WERI-Rb-1 (cell line): Measurements from ENCODE around the gene FRMD4B.
"Not testable (repeated sequence)": the region's sequence is repeated elsewhere in the genome, so short reads cannot be mapped to it uniquely, and the experiment has no call there.

ENCODE experiments used
- DNase-seq: peaks from one replicate; pipeline ENCODE4 v3.0.0-alpha.2; 2020
- H3K27ac ChIP-seq: fragments of 250-450 bp; sonication (Bioruptor Pico); 2 replicates; pipeline ENCODE4 v1.5.1; 2020; ENCODE audit warnings: mild to moderate bottlenecking, moderate library complexity
- H3K27me3 ChIP-seq: fragments of 250-450 bp; sonication (Bioruptor Pico); 2 replicates; pipeline ENCODE4 v1.5.1; 2021; ENCODE audit warnings: mild to moderate bottlenecking, low read depth, moderate library complexity; ENCODE audit not compliant: insufficient read depth, severe bottlenecking
- H3K36me3 ChIP-seq: fragments of 250-450 bp; sonication (Bioruptor Pico); 2 replicates; pipeline ENCODE4 v1.5.1; 2020; ENCODE audit warnings: mild to moderate bottlenecking, moderate library complexity
- H3K4me3 ChIP-seq: 2 replicates; pipeline ENCODE4 v1.5.1; 2011; ENCODE audit warnings: low read depth, mild to moderate bottlenecking, control low read depth, low read length
- H3K9me3 ChIP-seq: fragments of 250-450 bp; sonication (Bioruptor Pico); 2 replicates; pipeline ENCODE4 v1.5.1; 2021; ENCODE audit warnings: mild to moderate bottlenecking, moderate library complexity; ENCODE audit not compliant: severe bottlenecking
- TF ChIP-seq, protein P1 (sequence below): IDR thresholded peaks from 2 replicates; pipeline ENCODE4 v1.5.1; 2011; ENCODE audit warnings: low read depth, mild to moderate bottlenecking, control low read depth, inconsistent platforms, low read length

FRMD4B gene

DNA sequence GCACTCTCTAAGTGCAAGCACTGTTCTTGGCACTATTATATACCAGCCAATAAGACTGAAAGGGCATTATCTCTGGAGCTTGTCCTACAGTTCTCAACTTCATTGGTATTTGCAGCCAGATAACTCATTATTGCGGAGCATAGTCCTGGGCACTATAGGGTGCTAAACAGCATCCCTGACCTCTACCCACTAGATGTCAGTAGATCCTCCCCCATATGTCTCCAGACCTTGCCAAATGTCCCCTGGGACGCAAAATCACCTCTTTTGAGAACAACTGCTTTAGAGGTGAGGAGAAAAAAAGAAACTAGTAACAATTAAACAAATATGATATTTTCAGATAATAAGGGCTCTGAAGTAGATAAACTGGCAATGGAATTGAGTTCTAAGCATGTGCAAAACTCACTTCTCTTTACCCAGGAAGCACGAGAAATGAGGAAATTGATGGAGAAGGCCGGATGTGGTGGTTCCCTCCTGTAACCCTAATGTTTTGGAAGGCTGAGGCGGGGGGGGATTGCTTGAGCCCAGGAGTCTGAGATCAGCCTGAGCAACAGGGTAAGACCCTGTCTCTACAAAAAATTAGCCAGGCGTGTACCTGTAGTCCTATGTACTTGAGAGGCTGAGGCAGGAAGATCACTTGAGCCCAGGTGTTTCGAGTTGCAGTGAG, 61.4 kb downstream of the FRMD4B start:
- Histone ChIP-seq H3K27me3 (no peaks in the 10 kb centered on the region), H3K27ac (no peak overlapping the region), H3K9me3 (no peaks in the 10 kb centered on the region), H3K36me3 (no peaks in the 10 kb centered on the region), H3K4me3 (no peak overlapping the region)
- TF ChIP-seq, protein P1, sequence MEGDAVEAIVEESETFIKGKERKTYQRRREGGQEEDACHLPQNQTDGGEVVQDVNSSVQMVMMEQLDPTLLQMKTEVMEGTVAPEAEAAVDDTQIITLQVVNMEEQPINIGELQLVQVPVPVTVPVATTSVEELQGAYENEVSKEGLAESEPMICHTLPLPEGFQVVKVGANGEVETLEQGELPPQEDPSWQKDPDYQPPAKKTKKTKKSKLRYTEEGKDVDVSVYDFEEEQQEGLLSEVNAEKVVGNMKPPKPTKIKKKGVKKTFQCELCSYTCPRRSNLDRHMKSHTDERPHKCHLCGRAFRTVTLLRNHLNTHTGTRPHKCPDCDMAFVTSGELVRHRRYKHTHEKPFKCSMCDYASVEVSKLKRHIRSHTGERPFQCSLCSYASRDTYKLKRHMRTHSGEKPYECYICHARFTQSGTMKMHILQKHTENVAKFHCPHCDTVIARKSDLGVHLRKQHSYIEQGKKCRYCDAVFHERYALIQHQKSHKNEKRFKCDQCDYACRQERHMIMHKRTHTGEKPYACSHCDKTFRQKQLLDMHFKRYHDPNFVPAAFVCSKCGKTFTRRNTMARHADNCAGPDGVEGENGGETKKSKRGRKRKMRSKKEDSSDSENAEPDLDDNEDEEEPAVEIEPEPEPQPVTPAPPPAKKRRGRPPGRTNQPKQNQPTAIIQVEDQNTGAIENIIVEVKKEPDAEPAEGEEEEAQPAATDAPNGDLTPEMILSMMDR = peak; percentile 70
- peak; percentile 37 for DNase-seq

DNA sequence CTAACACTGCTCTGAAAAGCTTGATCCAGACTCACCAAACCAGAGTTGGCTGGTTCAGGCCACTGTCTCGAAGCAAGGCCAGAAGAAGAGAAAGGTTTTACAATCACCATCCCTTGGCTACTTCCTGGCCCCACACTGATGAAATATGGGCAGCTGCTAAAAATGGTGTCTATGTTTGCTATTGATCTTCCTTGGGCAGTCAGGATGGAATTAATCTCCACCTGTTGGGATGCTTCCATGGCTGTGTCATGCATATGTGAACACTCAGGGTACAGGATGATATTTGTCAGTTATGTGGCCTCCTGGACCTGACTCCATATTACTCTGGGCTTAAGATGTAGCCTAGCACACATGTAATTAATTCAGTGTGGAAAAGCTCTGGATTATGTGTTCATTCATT, 61.9 kb downstream of the FRMD4B start:
- Histone ChIP-seq H3K4me3 (no peak overlapping the region), H3K27ac (no peak overlapping the region), H3K36me3 (no peaks in the 10 kb centered on the region), H3K27me3 (no peaks in the 10 kb centered on the region), H3K9me3 (no peaks in the 10 kb centered on the region)
- no peak for DNase-seq
- TF ChIP-seq, protein P1 = no peak

DNA sequence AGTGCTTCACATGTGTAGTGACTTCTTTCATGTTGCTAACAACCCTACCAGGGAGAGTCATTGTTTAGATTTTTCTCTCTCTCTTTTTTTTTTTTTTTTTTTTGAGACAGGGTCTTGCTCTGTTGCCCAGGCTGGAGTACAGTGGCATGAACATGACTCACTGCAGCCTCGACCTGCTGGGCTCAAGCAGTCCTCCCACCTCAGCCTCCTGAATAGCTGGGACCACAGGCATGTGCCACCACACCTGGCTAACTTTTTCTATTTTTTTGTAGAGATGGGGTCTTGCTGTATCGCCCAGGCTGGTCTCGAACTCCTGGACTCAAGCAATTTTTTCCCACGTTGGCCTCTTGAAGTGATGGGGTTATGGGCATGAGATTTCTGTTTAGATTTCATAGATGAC, 63.4 kb downstream of the FRMD4B start:
- H3K36me3 ChIP-seq, DNase-seq, H3K4me3 ChIP-seq, H3K9me3 ChIP-seq, H3K27me3 ChIP-seq, H3K27ac ChIP-seq: not testable (repeated sequence)

DNA sequence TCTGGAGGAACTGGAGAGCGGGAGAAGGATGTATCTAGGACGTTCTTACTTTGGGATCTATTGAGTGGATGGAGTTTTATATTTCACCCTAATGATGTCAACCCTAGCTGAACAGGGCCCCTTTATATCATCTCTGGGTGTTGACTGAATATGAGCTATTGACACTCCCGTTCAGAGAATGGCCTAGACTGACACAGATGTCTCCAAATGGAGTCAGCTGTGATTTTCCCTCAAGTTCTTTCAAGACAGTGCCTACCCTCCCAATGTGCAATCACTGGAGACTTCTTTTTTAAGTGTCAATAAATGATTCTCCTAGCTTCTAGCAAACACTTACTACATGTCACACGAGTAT, 63.8 kb downstream of the FRMD4B start:
- Histone ChIP-seq H3K27me3 (no peaks in the 10 kb centered on the region), H3K4me3 (no peak overlapping the region), H3K27ac (no peak overlapping the region), H3K36me3 (no peaks in the 10 kb centered on the region), H3K9me3 (no peaks in the 10 kb centered on the region)
- TF ChIP-seq, protein P1 = no peak
- no peak for DNase-seq

DNA sequence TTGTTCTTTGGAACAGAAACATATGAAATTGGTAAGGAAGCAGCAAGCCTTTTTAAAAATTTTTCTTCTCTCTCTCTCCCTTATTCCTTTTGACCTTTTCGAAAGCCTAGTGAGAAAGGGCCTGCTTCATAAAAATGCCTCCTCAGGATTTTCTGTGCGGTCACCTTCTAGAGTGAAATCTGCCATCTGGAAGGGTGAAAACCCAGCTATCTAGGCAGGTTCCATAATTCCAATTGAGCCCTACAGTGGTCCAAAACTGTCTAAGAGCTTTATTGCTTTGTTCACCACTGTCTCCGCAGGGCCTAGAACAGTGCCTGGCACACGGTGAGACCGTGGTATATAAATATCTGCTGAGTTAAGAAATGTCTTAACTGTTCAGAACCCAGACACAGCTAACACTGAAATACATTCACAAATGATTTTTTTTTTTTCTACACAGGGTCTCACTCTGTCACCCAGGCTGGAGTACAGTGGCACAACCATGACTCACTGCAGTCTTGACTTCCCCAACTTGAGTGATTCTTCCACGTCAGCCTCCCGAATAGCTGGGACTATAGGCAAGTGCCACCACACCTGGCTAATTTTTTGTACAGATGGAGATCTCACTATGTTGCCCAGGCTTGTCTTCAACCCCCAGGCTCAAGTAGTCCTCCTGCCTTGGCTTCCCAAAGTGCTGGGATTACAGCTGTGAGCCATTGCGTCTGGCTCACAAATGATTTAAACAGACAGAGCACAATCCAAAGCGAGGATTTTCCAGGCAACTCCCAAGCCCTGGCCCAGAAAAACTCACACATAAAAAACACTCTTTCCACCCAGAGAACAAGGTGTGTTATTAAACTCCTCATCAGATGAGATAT, 64.4 kb downstream of the FRMD4B start:
- no peak overlapping the region for H3K27ac ChIP-seq
- no peak for DNase-seq
- TF ChIP-seq, protein P1 = no peak

DNA sequence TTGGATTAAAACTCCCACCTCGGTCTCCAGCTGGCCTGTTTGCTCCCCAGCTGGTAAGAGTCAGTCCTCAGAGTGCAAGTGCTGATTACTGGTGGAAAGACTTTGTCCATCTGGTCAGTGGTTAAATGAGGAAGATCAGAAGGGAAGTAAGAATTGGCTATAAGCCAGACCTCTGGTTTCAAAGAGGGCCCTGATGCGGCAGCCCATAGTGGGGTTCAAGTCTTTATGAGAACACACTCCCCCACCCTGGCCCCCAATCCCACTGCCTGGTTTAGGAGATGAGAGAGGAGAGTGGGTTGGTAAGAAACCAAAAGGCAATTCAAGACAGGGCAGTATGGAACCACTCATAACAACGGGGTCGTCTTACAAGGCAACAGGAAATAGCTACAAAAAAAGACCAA, 65.0 kb downstream of the FRMD4B start:
- H3K9me3 ChIP-seq = no peaks in the 10 kb centered on the region
- H3K4me3 ChIP-seq = no peak overlapping the region
- H3K27ac ChIP-seq = no peak overlapping the region
- TF ChIP-seq, protein P1 = no peak
- no peaks in the 10 kb centered on the region for H3K27me3 ChIP-seq
- no peaks in the 10 kb centered on the region for H3K36me3 ChIP-seq
- DNase-seq = peak; percentile 19

More for the DNA sequence above, 64.4 kb downstream of the FRMD4B start:
- no peaks in the 10 kb centered on the region for H3K36me3 ChIP-seq
- H3K9me3 ChIP-seq = no peaks in the 10 kb centered on the region
- no peaks in the 10 kb centered on the region for H3K27me3 ChIP-seq
- H3K4me3 ChIP-seq = no peak overlapping the region
